Activated CD8-positive, alpha-beta memory T cell treated with anti-CD3 and anti-CD28 coated beads, Interleukin-2, amount 10 ng/mL, durations not matched to agents 7 days and 5 days (primary cell): ENCODE data around the gene TMEM14C. TPM values are rescaled to one million over a fixed set of nuclear protein-coding genes. Genes with fewer than 3 reads are reported as not detected.
"Not testable (repeated sequence)": the region's sequence is repeated elsewhere in the genome, so short reads cannot be mapped to it uniquely, and the experiment has no call there.

Experiments used
- ATAC-seq: fragments of 150-1000 bp; cut with Tn5 transposase; one replicate; pipeline ENCODE4 v1.10.0; 2021; ENCODE audit warnings: moderate library complexity
- CTCF ChIA-PET: fragments of 350-600 bp; sonication (Branson Sonifier 250); formaldehyde crosslinking; loops from one replicate; lab custom pipeline; 2021; ENCODE audit warnings: antibody characterized with exemption; lab: Charles Lee
- DNase-seq: peaks from one replicate; pipeline ENCODE4 v3.0.0-alpha.2; 2020
- H3K27ac Mint-ChIP-seq: one replicate; pipeline ENCODE4 v1.8.0; 2021; ENCODE audit warnings: mild to moderate bottlenecking, mixed read lengths
- H3K27me3 Mint-ChIP-seq: one replicate; pipeline ENCODE4 v1.8.0; 2021; ENCODE audit warnings: mixed read lengths
- H3K36me3 Mint-ChIP-seq: one replicate; pipeline ENCODE4 v1.8.0; 2021; ENCODE audit warnings: mild to moderate bottlenecking, mixed read lengths
- H3K4me1 Mint-ChIP-seq: one replicate; pipeline ENCODE4 v1.8.0; 2021; ENCODE audit warnings: mixed read lengths
- H3K4me3 Mint-ChIP-seq: one replicate; pipeline ENCODE4 v1.8.0; 2021; ENCODE audit warnings: mild to moderate bottlenecking, moderate library complexity, mixed read lengths
- H3K9me3 Mint-ChIP-seq: one replicate; pipeline ENCODE4 v1.8.0; 2022; ENCODE audit warnings: low read depth, mixed read lengths
- total RNA-seq, 2 experiments: library from RNA; stranded (reverse); gene quantifications; one replicate each; pipeline ENCODE4 v1.2.3, GENCODE V29; 2021

The TMEM14C gene
- total RNA-seq, 2 experiments from 2014 or later, result 37.1 to 44.2 TPM

GRCh38 chr6:10725044-10725443, 2.2 kb downstream of the TMEM14C start:
- Mint-ChIP-seq H3K27me3 (no peaks in the 10 kb centered on the region), H3K4me1 (peaks cover 42% of the 10 kb centered on the region), H3K27ac (no peak overlapping the region), H3K9me3 (no peaks in the 10 kb centered on the region), H3K4me3 (no peak overlapping the region), H3K36me3 (peaks cover 7% of the 10 kb centered on the region)
- no peak for DNase-seq
- CTCF ChIA-PET, result no interaction called here
- ATAC-seq, result no peak

DNA sequence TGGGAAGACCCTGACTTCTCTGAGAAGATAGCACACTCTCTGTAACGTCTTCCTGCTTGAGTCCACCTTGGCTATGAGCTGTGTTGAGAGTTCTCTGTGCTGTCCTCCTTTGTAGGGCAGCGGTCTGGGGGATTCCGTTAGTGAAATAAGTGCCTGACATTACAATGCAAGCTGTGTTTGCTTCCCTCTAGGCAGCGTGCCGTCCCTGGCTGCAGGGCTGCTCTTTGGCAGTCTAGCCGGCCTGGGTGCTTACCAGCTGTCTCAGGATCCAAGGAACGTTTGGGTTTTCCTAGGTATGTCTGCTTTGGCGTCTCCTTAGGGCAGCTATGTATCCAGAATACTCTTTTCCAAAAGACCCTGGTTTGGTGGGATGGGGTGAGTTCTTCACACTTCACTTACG, 2.8 kb downstream of the TMEM14C start:
- ATAC-seq (no peak), DNase-seq (no peak)
- H3K4me1 Mint-ChIP-seq, result peaks cover 42% of the 10 kb centered on the region
- no peak overlapping the region for H3K27ac Mint-ChIP-seq
- H3K36me3 Mint-ChIP-seq, result peaks cover 14% of the 10 kb centered on the region
- no peaks in the 10 kb centered on the region for H3K27me3 Mint-ChIP-seq
- CTCF ChIA-PET, result no interaction called here
- H3K9me3 Mint-ChIP-seq, result no peaks in the 10 kb centered on the region
- no peak overlapping the region for H3K4me3 Mint-ChIP-seq

GRCh38 chr6:10730254-10730653, 7.4 kb downstream of the TMEM14C start:
- H3K27ac Mint-ChIP-seq, result no peak overlapping the region

GRCh38 chr6:10733151-10733715, 10.4 kb downstream of the TMEM14C start:
- H3K4me1 Mint-ChIP-seq, result no peaks in the 10 kb centered on the region
- H3K27ac Mint-ChIP-seq, result peak overlapping the region; percentile 38
- CTCF ChIA-PET, result interaction anchor here (1.1 to 1.5 kb wide), 2 partner anchors 9 to 13 kb away, joined by 3 read pairs; no protein-coding TSS in a partner anchor
- no peaks in the 10 kb centered on the region for H3K27me3 Mint-ChIP-seq
- peak; percentile 51 for ATAC-seq
- H3K4me3 Mint-ChIP-seq, result no peak overlapping the region
- H3K36me3 Mint-ChIP-seq, result peaks cover 18% of the 10 kb centered on the region
- no peaks in the 10 kb centered on the region for H3K9me3 Mint-ChIP-seq
- peak; percentile 55 for DNase-seq

More at GRCh38 chr6:10730254-10730653, 7.4 kb downstream of the TMEM14C start:
- Mint-ChIP-seq H3K4me1 (peaks cover 11% of the 10 kb centered on the region), H3K9me3 (no peaks in the 10 kb centered on the region), H3K36me3 (peaks cover 21% of the 10 kb centered on the region), H3K27me3 (no peaks in the 10 kb centered on the region), H3K4me3 (no peak overlapping the region)
- CTCF ChIA-PET, result no interaction called here
- ATAC-seq, result no peak
- DNase-seq, result no peak

- no peaks in the 10 kb centered on the region for H3K9me3 Mint-ChIP-seq
- CTCF ChIA-PET, result interaction anchor here (1.5 kb wide), 1 partner anchor 12 kb away, joined by 3 read pairs; no protein-coding TSS in a partner anchor
- DNase-seq (peak; percentile 5), ATAC-seq (no peak)
- peaks cover 16% of the 10 kb centered on the region for H3K36me3 Mint-ChIP-seq
- H3K27ac Mint-ChIP-seq, result no peak overlapping the region
- no peaks in the 10 kb centered on the region for H3K4me1 Mint-ChIP-seq
- no peaks in the 10 kb centered on the region for H3K27me3 Mint-ChIP-seq
- no peak overlapping the region for H3K4me3 Mint-ChIP-seq
These were observed 11.0 kb downstream of the TMEM14C start for GRCh38 chr6:10733863-10734262.

DNA sequence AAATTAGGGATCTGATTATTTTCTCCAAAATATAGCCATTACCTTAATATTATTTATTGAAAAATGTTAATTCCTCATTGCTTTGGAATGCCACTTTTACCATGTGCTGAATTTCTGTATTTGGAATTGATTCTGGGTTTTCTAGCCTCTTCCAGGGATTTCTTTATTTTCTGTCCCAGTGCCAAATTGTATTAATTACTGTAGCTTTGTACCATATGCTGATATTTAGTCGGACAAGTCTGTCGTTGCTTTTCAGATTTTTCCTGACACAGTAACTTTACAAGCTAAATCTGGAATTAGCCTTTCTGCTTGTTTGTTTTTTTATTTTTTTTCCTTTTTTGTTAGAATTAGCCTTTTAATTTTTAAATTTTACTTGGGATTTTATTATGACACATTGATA, 13.9 kb downstream of the TMEM14C start:
- Mint-ChIP-seq H3K4me1 (no peaks in the 10 kb centered on the region), H3K27me3 (no peaks in the 10 kb centered on the region), H3K36me3 (peaks cover 7% of the 10 kb centered on the region), H3K9me3 (no peaks in the 10 kb centered on the region), H3K4me3 (no peak overlapping the region), H3K27ac (no peak overlapping the region)
- ATAC-seq (no peak), DNase-seq (no peak)
- CTCF ChIA-PET, result interaction anchor here (0.7 to 1.4 kb wide), 2 partner anchors 9 to 16 kb away, joined by 4 to 5 read pairs; no protein-coding TSS in a partner anchor

DNA sequence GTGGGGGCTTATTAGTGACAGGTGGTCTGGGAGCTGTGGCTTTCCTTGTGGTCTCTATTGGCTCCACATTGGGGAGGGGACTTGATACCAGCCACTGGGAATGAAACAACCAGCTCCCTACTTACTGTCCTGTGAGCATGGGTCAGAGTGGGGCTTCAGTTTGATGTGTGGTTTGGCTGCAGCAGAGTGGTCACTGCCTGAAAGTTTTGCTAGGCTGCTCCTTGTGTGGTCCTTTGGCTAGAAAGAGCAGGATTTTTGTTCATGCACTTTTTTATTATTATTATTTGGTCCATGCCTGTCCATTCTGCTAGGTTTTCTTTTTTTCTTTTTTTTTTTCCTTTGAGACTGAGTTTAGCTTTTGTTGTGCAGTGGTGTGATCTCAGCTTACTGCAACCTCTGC, 17.2 kb downstream of the TMEM14C start:
- H3K36me3 Mint-ChIP-seq, result no peaks in the 10 kb centered on the region
- no peak for DNase-seq
- no peak overlapping the region for H3K4me3 Mint-ChIP-seq
- no peaks in the 10 kb centered on the region for H3K4me1 Mint-ChIP-seq
- no peaks in the 10 kb centered on the region for H3K27me3 Mint-ChIP-seq
- no peaks in the 10 kb centered on the region for H3K9me3 Mint-ChIP-seq
- CTCF ChIA-PET, result no interaction called here
- ATAC-seq, result no peak
- H3K27ac Mint-ChIP-seq, result no peak overlapping the region

DNA sequence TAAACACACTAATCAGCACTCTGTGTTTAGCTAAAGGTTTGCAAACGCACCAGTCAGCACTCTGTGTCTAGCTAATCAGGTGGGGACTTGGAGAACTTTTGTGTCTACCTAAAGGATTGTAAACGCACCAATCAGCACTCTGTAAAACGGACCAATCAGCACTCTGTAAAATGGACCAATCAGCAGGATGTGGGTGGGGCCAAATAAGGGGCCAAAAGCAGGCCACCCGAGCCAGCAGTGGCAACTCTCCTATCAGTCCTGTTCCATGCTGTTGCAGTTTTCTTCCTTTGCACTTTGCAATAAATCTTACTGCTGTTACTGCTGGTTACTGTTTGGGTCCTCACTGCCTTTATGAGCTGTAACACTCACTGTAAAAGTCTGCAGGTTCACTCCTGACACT, 18.8 kb downstream of the TMEM14C start:
- H3K27ac Mint-ChIP-seq, H3K27me3 Mint-ChIP-seq, H3K4me3 Mint-ChIP-seq, CTCF ChIA-PET, ATAC-seq, H3K36me3 Mint-ChIP-seq, DNase-seq, H3K9me3 Mint-ChIP-seq, H3K4me1 Mint-ChIP-seq: not testable (repeated sequence)

- CTCF ChIA-PET, result no interaction called here
- no peaks in the 10 kb centered on the region for H3K36me3 Mint-ChIP-seq
These were observed 19.4 kb downstream of the TMEM14C start for GRCh38 chr6:10742251-10742650.

GRCh38 chr6:10743515-10743914, 20.6 kb downstream of the TMEM14C start:
- Mint-ChIP-seq H3K27ac (no peak overlapping the region), H3K27me3 (no peaks in the 10 kb centered on the region), H3K36me3 (no peaks in the 10 kb centered on the region), H3K4me1 (peaks cover 15% of the 10 kb centered on the region), H3K4me3 (no peak overlapping the region), H3K9me3 (no peaks in the 10 kb centered on the region)
- DNase-seq, result no peak
- CTCF ChIA-PET, result no interaction called here
- no peak for ATAC-seq

More at GRCh38 chr6:10742251-10742650, 19.4 kb downstream of the TMEM14C start:
- H3K27ac Mint-ChIP-seq, result no peak overlapping the region
- peaks cover 12% of the 10 kb centered on the region for H3K4me1 Mint-ChIP-seq
- H3K4me3 Mint-ChIP-seq, result no peak overlapping the region
- DNase-seq (no peak), ATAC-seq (no peak)
- no peaks in the 10 kb centered on the region for H3K27me3 Mint-ChIP-seq
- no peaks in the 10 kb centered on the region for H3K9me3 Mint-ChIP-seq

DNA sequence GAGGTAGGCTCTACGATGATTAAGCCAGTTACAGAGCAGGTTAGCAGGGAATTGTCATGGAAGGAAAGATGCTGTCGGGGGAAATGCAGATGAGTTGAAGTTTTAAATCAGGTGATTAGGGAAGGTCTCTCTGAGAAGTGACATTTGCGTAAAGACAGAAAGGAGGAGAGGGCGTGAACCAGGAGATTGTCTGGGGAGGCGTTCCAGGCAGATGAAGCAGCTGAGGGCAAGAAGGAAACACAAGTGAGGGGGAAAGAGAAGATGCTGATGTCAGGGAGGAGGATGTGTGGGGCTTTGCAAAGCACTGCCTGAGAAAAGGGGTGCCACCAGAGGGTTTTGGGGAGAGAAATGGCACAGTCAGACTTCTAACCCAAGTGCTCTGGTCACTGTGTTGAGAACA, 22.2 kb downstream of the TMEM14C start:
- Mint-ChIP-seq H3K36me3 (peaks cover 7% of the 10 kb centered on the region), H3K27me3 (no peaks in the 10 kb centered on the region), H3K9me3 (no peaks in the 10 kb centered on the region), H3K27ac (peak overlapping the region; percentile 20), H3K4me1 (peaks cover 31% of the 10 kb centered on the region), H3K4me3 (no peak overlapping the region)
- no peak for ATAC-seq
- no peak for DNase-seq
- CTCF ChIA-PET, result no interaction called here

DNA sequence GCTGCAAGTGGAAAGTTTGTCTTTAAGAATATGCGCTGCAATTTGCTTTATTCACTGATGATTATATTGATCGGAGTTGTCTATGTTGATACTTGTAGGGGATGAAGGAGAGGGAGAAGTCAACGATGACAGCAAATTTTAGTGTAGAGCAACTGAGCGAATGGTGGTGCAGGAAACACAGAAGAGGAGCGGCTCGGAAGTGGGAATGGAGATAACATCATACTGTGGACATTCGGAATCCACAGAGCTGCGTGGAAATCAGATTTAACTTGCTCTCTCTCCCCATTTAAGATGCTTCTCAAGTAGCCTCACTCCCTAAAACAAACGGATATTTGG, 24.0 kb downstream of the TMEM14C start:
- Mint-ChIP-seq H3K27me3 (no peaks in the 10 kb centered on the region), H3K36me3 (peaks cover 17% of the 10 kb centered on the region), H3K27ac (peak overlapping the region; percentile 94), H3K4me3 (peak overlapping the region; percentile 79), H3K9me3 (no peaks in the 10 kb centered on the region), H3K4me1 (peaks cover 44% of the 10 kb centered on the region)
- no peak for DNase-seq
- CTCF ChIA-PET, result interaction anchor here (0.8 to 2.5 kb wide), 4 partner anchors 14 to 27 kb away, joined by 3 to 6 read pairs (median 4); no protein-coding TSS in a partner anchor
- no peak for ATAC-seq

GRCh38 chr6:10747251-10747972, 24.5 kb downstream of the TMEM14C start, which contains the start of gene TMEM14B:
Gene TMEM14B, plus strand, starts transcription at chr6:10747805. Its CDS starts 1,441 bp downstream, at chr6:10749246.
- Mint-ChIP-seq H3K36me3 (peaks cover 21% of the 10 kb centered on the region), H3K27me3 (no peaks in the 10 kb centered on the region), H3K4me1 (peaks cover 44% of the 10 kb centered on the region), H3K27ac (peak within 1 kb of the TSS; percentile 94), H3K9me3 (no peaks in the 10 kb centered on the region), H3K4me3 (peak within 1 kb of the TSS; percentile 79)
- CTCF ChIA-PET, result interaction anchor here (1.3 to 2.5 kb wide), 4 partner anchors 16 to 37 kb away, joined by 3 to 6 read pairs (median 4); no protein-coding TSS in a partner anchor
- DNase-seq (peak; percentile 99), ATAC-seq (peak; percentile 97)

DNA sequence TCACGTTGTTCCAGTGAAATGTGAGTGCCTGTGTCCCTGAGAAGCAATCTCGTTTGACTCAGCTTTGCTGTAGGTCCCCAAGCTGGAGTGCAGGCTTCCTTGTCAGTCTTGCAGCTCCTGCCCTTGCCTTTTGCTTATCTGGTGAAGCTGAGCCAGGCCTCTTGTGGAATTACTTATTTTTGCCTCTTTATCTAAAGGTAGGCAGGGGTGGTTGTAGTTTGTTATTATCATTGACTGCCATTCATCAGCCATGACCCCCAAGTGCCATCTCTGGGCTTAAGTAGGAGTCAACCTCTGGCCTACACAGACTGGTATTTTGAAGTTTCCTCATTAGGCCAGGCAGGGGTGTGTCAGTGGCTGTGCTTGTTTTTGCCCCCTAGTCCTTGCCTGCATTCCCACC, 26.9 kb downstream of the TMEM14C start:
- peaks cover 36% of the 10 kb centered on the region for H3K36me3 Mint-ChIP-seq
- no peak overlapping the region for H3K4me3 Mint-ChIP-seq
- DNase-seq (no peak), ATAC-seq (no peak)
- H3K27ac Mint-ChIP-seq, result peak overlapping the region; percentile 17
- H3K27me3 Mint-ChIP-seq, result no peaks in the 10 kb centered on the region
- peaks cover 52% of the 10 kb centered on the region for H3K4me1 Mint-ChIP-seq
- CTCF ChIA-PET, result interaction anchor here (1.2 to 1.7 kb wide), 3 partner anchors 8 to 30 kb away, joined by 3 to 8 read pairs (median 3); no protein-coding TSS in a partner anchor
- no peaks in the 10 kb centered on the region for H3K9me3 Mint-ChIP-seq
